ENCODE data around the gene TBC1D7. TPM values are rescaled to one million over a fixed set of nuclear protein-coding genes. Genes with fewer than 3 reads are reported as not detected.

The TBC1D7 gene
- total RNA-seq, 1 experiment from 2014 or later, result 18.5 TPM

DNA sequence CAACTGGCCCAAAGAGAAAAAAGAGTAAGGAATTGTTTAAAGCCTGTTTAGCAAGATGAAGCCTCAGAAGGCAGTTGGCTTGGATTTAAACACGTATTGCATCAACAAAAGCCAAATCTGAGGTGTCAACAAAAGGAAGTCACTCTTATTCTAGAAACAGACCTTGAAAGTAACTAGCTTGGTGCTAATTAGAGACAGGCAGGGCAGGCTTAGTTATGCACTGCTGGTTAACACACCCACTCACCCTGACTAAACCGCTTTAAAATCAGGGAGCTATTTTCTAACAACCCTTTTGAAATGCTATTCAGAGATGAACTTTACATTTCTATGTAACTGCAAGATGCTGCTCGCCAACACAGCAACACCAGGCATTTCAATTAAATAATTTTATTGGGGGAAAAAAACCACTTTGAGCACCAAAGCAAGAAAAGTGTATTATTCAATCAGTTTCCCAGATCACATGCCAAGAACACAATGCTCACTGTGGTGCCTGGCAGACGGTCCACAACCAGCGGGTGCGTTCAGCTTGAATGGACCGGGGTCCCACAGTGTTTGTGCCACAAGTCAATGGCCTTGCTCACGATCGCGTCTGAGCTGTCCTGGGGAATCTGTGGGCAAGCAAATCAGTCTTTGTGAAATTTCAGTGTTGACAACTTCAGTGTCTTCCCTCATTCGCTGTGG lies 23.6 kb downstream of the TBC1D7 start:
- Histone ChIP-seq H3K27me3 (ENCODE audit: low read length) (no peaks in the 10 kb centered on the region), H3K27ac (ENCODE audit: low read length) (no peak overlapping the region), H3K79me2 (ENCODE audit: low read length) (no peaks in the 10 kb centered on the region), H2AFZ (ENCODE audit: low read length) (no peak overlapping the region), H3K9ac (ENCODE audit: low read length) (no peak overlapping the region), H3K4me3 (ENCODE audit: low read length) (no peak overlapping the region), H3K9me2 (replicated peaks; ENCODE audit: low read length) (no peaks in the 10 kb centered on the region), H3F3A (ENCODE audit: low read length, unreplicated experiment) (no peaks in the 10 kb centered on the region), H3K4me1 (ENCODE audit: insufficient read depth, low read length) (peaks cover 16% of the 10 kb centered on the region), H3K4me2 (ENCODE audit: low read length) (no peak overlapping the region), H3K36me3 (ENCODE audit: low read depth, low read length) (peaks cover 9% of the 10 kb centered on the region; the same call in 1 of the 2 replicates), H3K9me3 (ENCODE audit: low read length) (no peaks in the 10 kb centered on the region), H4K20me1 (ENCODE audit: low read length) (no peaks in the 10 kb centered on the region)
- ATAC-seq, result no peak
- ChIA-PET POLR2A (ENCODE audit: unreplicated experiment) (no interaction called here), CTCF (no interaction called here)
- TF ChIP-seq EZH2 (IDR thresholded peaks at IDR 0.05; ENCODE audit: low read length, unreplicated experiment), result no peak
- no peak for TF ChIP-seq EZH2phosphoT487 (IDR thresholded peaks at IDR 0.05; ENCODE audit: borderline replicate concordance, low read length)
- TF ChIP-seq, protein P1, sequence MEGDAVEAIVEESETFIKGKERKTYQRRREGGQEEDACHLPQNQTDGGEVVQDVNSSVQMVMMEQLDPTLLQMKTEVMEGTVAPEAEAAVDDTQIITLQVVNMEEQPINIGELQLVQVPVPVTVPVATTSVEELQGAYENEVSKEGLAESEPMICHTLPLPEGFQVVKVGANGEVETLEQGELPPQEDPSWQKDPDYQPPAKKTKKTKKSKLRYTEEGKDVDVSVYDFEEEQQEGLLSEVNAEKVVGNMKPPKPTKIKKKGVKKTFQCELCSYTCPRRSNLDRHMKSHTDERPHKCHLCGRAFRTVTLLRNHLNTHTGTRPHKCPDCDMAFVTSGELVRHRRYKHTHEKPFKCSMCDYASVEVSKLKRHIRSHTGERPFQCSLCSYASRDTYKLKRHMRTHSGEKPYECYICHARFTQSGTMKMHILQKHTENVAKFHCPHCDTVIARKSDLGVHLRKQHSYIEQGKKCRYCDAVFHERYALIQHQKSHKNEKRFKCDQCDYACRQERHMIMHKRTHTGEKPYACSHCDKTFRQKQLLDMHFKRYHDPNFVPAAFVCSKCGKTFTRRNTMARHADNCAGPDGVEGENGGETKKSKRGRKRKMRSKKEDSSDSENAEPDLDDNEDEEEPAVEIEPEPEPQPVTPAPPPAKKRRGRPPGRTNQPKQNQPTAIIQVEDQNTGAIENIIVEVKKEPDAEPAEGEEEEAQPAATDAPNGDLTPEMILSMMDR (conservative IDR thresholded peaks at IDR 0.05; ENCODE audit: low read depth, low read length), result no peak
- intact Hi-C loops (cut with micrococcal nuclease), result no loop called here
- no peak for DNase-seq
- BruUV-seq (replicated peaks), result no TSS peak

DNA sequence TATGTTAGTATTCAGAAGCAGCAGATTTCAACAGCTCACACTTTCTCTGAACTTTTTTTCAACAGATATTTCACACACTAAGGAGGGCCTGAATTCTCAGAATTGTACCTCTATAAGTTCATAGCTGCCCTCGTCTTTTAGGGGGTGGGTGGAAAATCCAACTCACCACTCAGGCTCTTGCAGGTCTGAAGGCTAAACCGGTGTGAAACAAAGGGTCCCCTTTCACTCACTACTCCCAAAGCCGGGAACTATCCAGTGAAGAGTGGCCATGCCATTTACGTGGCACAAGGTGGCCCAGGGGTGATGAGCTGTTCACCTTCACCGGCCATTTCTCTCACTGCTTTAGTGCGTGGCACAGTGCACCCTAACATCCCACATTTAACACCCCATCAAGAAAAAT lies 24.2 kb downstream of the TBC1D7 start:
- Histone ChIP-seq H3K9me3 (ENCODE audit: low read length) (no peaks in the 10 kb centered on the region), H4K20me1 (ENCODE audit: low read length) (no peaks in the 10 kb centered on the region), H3K4me2 (ENCODE audit: low read length) (no peak overlapping the region), H2AFZ (ENCODE audit: low read length) (no peak overlapping the region), H3K4me1 (ENCODE audit: insufficient read depth, low read length) (peaks cover 16% of the 10 kb centered on the region), H3K9ac (ENCODE audit: low read length) (no peak overlapping the region), H3F3A (ENCODE audit: low read length, unreplicated experiment) (no peaks in the 10 kb centered on the region), H3K27ac (ENCODE audit: low read length) (no peak overlapping the region), H3K4me3 (ENCODE audit: low read length) (no peak overlapping the region), H3K27me3 (ENCODE audit: low read length) (no peaks in the 10 kb centered on the region), H3K9me2 (replicated peaks; ENCODE audit: low read length) (no peaks in the 10 kb centered on the region), H3K36me3 (ENCODE audit: low read depth, low read length) (peaks cover 9% of the 10 kb centered on the region; the same call in 1 of the 2 replicates), H3K79me2 (ENCODE audit: low read length) (no peaks in the 10 kb centered on the region)
- intact Hi-C loops (cut with micrococcal nuclease), result no loop called here
- ChIA-PET CTCF (no interaction called here), POLR2A (ENCODE audit: unreplicated experiment) (no interaction called here)
- no TSS peak for BruUV-seq (replicated peaks)
- ATAC-seq, result no peak
- TF ChIP-seq, protein P1 (conservative IDR thresholded peaks at IDR 0.05; ENCODE audit: low read depth, low read length), result no peak
- no peak for TF ChIP-seq EZH2phosphoT487 (IDR thresholded peaks at IDR 0.05; ENCODE audit: borderline replicate concordance, low read length)
- no peak for TF ChIP-seq EZH2 (IDR thresholded peaks at IDR 0.05; ENCODE audit: low read length, unreplicated experiment)
- no peak for DNase-seq

DNA sequence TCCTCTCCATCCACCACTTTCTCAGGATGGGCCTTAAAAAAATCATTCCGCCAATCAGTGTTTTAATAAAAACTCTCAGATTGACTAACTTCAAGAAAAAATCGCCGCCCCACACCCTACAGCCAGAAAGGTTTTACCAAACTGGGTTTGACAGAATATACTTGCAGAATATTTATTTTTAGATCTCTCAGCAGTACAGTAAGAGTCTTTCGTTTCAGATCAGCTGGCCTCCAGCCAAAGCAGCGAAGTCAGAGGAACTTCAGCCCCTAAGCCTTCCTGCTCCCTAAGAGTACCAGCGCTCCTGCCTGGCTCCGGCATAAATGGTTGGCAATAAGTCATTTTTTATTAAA lies 24.7 kb downstream of the TBC1D7 start:
- H3K4me2 ChIP-seq (ENCODE audit: low read length), result peak overlapping the region; percentile 17; the same call in 1 of the 2 replicates
- peaks cover 9% of the 10 kb centered on the region; the same call in 1 of the 2 replicates for H3K36me3 ChIP-seq (ENCODE audit: low read depth, low read length)
- H3K9me2 ChIP-seq (replicated peaks; ENCODE audit: low read length), result no peaks in the 10 kb centered on the region
- H3K4me3 ChIP-seq (ENCODE audit: low read length), result no peak overlapping the region
- no TSS peak for BruUV-seq (replicated peaks)
- H3K9me3 ChIP-seq (ENCODE audit: low read length), result no peaks in the 10 kb centered on the region
- peak overlapping the region; percentile 34 for H3K27ac ChIP-seq (ENCODE audit: low read length)
- H3F3A ChIP-seq (ENCODE audit: low read length, unreplicated experiment), result no peaks in the 10 kb centered on the region
- DNase-seq (no peak), ATAC-seq (no peak)
- no peaks in the 10 kb centered on the region for H4K20me1 ChIP-seq (ENCODE audit: low read length)
- peaks cover 16% of the 10 kb centered on the region for H3K4me1 ChIP-seq (ENCODE audit: insufficient read depth, low read length)
- no peak for TF ChIP-seq EZH2 (IDR thresholded peaks at IDR 0.05; ENCODE audit: low read length, unreplicated experiment)
- no peak for TF ChIP-seq EZH2phosphoT487 (IDR thresholded peaks at IDR 0.05; ENCODE audit: borderline replicate concordance, low read length)
- TF ChIP-seq, protein P1 (conservative IDR thresholded peaks at IDR 0.05; ENCODE audit: low read depth, low read length), result no peak
- H3K79me2 ChIP-seq (ENCODE audit: low read length), result no peaks in the 10 kb centered on the region
- POLR2A ChIA-PET (ENCODE audit: unreplicated experiment), result no interaction called here
- H3K9ac ChIP-seq (ENCODE audit: low read length), result no peak overlapping the region
- H2AFZ ChIP-seq (ENCODE audit: low read length), result no peak overlapping the region
- intact Hi-C loops (cut with micrococcal nuclease), result loop anchor here (2.0 kb wide), 1 partner anchor 25 kb away; the partner anchor contains the start of gene TBC1D7
- CTCF ChIA-PET, result no interaction called here
- H3K27me3 ChIP-seq (ENCODE audit: low read length), result no peaks in the 10 kb centered on the region

Data from PC-3 (cell line).